K562 (cell line): ENCODE results near the gene FCRLA. TPM values are rescaled to one million over a fixed set of nuclear protein-coding genes. Genes with fewer than 3 reads are reported as not detected.

Experiments
- CHCHD3 ChIP-seq: fragments of 250-450 bp; sonication (Bioruptor Pico); IDR thresholded peaks from 2 replicates; pipeline ENCODE4 v2.1.2; 2022; ENCODE audit warnings: mild to moderate bottlenecking
- COPS2 ChIP-seq: fragments of 450-650 bp; conservative IDR thresholded peaks from 2 replicates; pipeline ENCODE4 v1.6.1; 2016; ENCODE audit warnings: mild to moderate bottlenecking, moderate library complexity
- CXXC5 ChIP-seq: fragments of 250-450 bp; sonication (Bioruptor Pico); IDR thresholded peaks from 2 replicates; pipeline ENCODE4 v1.8.0; 2022; ENCODE audit warnings: inconsistent platforms, mild to moderate bottlenecking, moderate library complexity
- DIDO1 ChIP-seq: fragments of 450-650 bp; IDR thresholded peaks from 2 replicates; pipeline ENCODE4 v1.6.1; 2016; ENCODE audit warnings: low read depth, missing biosample characterization, missing genetic modification characterization
- HDAC2 ChIP-seq: fragments of 450-650 bp; IDR thresholded peaks from 2 replicates; pipeline ENCODE4 v1.6.1; 2016; ENCODE audit warnings: mild to moderate bottlenecking
- HNRNPL ChIP-seq: fragments of 200-400 bp; formaldehyde crosslinking; IDR thresholded peaks from 2 replicates; pipeline ENCODE4 v1.6.1; 2017; ENCODE audit warnings: low read depth, mild to moderate bottlenecking, low read length
- JUNB ChIP-seq: fragments of 450-650 bp; formaldehyde crosslinking; conservative IDR thresholded peaks from 2 replicates; pipeline ENCODE4 v1.4.0; 2020; ENCODE audit warnings: mild to moderate bottlenecking
- KHSRP ChIP-seq: fragments of 450-650 bp; IDR thresholded peaks from 2 replicates; pipeline ENCODE4 v1.6.1; 2017
- PCBP1 ChIP-seq: fragments of 200-400 bp; formaldehyde crosslinking; IDR thresholded peaks from 2 replicates; pipeline ENCODE4 v1.6.1; 2018; ENCODE audit warnings: mild to moderate bottlenecking, low read depth, low read length; ENCODE audit not compliant: poor library complexity, severe bottlenecking
- RAD51 ChIP-seq: fragments of 450-650 bp; IDR thresholded peaks from 2 replicates; pipeline ENCODE4 v1.7.1; 2016; ENCODE audit warnings: low read depth, mild to moderate bottlenecking, borderline replicate concordance
- RBM17 ChIP-seq: fragments of 200-400 bp; formaldehyde crosslinking; IDR thresholded peaks from 2 replicates; pipeline ENCODE4 v1.6.1; 2017; ENCODE audit warnings: low read depth, mild to moderate bottlenecking, low read length, borderline replicate concordance
- STAG1 ChIP-seq: sonication (generic); formaldehyde crosslinking; IDR thresholded peaks from 2 replicates; pipeline ENCODE4 v1.5.0; 2020; ENCODE audit warnings: missing genetic modification reagents, borderline replicate concordance
- XRCC5 ChIP-seq: fragments of 200-400 bp; formaldehyde crosslinking; IDR thresholded peaks from 2 replicates; pipeline ENCODE4 v1.6.1; 2017; ENCODE audit warnings: low read depth, mild to moderate bottlenecking, low read length
- ZBTB8A ChIP-seq: fragments of 450-650 bp; IDR thresholded peaks from 2 replicates; pipeline ENCODE4 v1.6.1; 2018; ENCODE audit warnings: mild to moderate bottlenecking, moderate library complexity; ENCODE audit not compliant: partially characterized antibody
- ZNF354B ChIP-seq: fragments of 250-450 bp; sonication (Bioruptor Pico); IDR thresholded peaks from 2 replicates; pipeline ENCODE4 v1.4.0; 2020
- polyA plus RNA-seq, 8 experiments: library from polyadenylated mRNA; depleted of rRNA in 4 of 8; stranded (reverse) in 5 of 8; unstranded in 3 of 8; fragments of >200 nt; fragmentation: Nextera tagmentation in 2 of 8; fragmentation: Illumina TruSeq in 1 of 8; extraction: Ambion mirVana in 2 of 8; extraction: Trizol in 1 of 8; gene quantifications; 2 replicates each; pipeline versions ENCODE4 v1.2.1 to v1.2.3, GENCODE V29; 2011 to 2014; ENCODE audit warnings: inconsistent platforms in 1 of 8, missing spikeins in 1 of 8
- total RNA-seq, 7 experiments: library from RNA; depleted of rRNA in 6 of 7; stranded (reverse); fragments of >200 nt in 6 of 7; fragmentation: Illumina TruSeq in 2 of 7; extraction: Trizol in 2 of 7; gene quantifications; 2 replicates each; pipeline versions ENCODE4 v1.2.1 to v1.2.3, GENCODE V29; 2011 to 2021; ENCODE audit warnings: low replicate concordance in 1 of 7
- TF ChIP-seq, protein P1 (sequence below): fragments of 250-450 bp; sonication (Bioruptor Pico); IDR thresholded peaks from 2 replicates; pipeline ENCODE4 v1.4.0; 2020; ENCODE audit warnings: mild to moderate bottlenecking, moderate library complexity
- TF ChIP-seq, protein P2 (sequence below): fragments of 200-800 bp; sonication (Bioruptor generic); IDR thresholded peaks from 2 replicates; pipeline ENCODE4 v1.6.1; 2017; ENCODE audit warnings: missing genetic modification characterization, missing compliant biosample characterization
- TF ChIP-seq, protein P3 (sequence below): fragments of 250-450 bp; sonication (Bioruptor Pico); IDR thresholded peaks from 2 replicates; pipeline ENCODE4 v1.5.0; 2020; ENCODE audit warnings: mild to moderate bottlenecking, borderline replicate concordance
- TF ChIP-seq, protein P4 (sequence below): IDR thresholded peaks from 2 replicates; pipeline ENCODE4 v1.6.1; 2016; ENCODE audit warnings: missing genetic modification characterization, missing compliant biosample characterization
- TF ChIP-seq, protein P5 (sequence below): fragments of 250-450 bp; sonication (Bioruptor Pico); IDR thresholded peaks from 2 replicates; pipeline ENCODE4 v1.8.0; 2022; ENCODE audit warnings: inconsistent platforms

FCRLA gene
- total and polyA plus RNA-seq, 9 of the 15 experiments (the other 6 are each of a cell fraction or from before 2014, with no cell fraction given) = 0.09 to 0.84 (median 0.44) TPM

DNA sequence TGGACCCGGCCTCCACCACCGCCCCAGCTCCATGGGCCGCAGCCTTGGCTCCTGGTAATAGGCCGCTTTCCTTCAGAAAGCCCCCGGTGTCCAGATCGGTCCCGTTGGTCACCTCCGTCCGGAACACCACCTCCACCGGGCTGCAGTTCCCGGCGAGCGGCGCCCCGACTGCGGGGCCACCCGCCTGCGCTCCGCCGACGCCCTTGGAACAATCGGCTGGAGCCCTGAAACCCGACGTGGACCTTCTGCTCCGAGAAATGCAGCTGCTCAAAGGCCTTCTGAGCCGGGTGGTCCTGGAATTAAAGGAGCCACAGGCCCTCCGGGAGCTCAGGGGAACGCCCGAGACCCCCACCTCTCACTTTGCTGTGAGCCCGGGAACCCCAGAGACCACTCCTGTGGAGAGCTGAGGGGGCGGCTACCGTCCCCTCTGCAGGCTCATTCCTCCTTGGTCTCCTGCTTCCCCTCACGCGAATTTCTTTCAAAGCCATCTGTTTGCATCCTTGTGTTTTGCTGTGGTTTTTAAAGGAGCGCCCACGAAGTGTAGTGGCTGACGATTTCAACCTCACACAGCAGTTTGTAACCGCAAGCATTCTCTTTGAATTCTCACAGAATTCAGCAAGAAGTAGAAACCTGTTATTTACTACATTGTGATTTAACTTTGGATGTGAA is 20.4 kb downstream of the FCRLA start (continued):
- TF ChIP-seq, protein P1, sequence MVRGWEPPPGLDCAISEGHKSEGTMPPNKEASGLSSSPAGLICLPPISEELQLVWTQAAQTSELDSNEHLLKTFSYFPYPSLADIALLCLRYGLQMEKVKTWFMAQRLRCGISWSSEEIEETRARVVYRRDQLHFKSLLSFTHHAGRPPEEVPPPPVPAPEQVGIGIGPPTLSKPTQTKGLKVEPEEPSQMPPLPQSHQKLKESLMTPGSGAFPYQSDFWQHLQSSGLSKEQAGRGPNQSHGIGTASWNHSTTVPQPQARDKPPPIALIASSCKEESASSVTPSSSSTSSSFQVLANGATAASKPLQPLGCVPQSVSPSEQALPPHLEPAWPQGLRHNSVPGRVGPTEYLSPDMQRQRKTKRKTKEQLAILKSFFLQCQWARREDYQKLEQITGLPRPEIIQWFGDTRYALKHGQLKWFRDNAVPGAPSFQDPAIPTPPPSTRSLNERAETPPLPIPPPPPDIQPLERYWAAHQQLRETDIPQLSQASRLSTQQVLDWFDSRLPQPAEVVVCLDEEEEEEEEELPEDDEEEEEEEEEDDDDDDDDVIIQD (CRISPR knock-in tag) = 0 out of 2 replicates have a peak, but pooled peaks have one; percentile 49
- TF ChIP-seq XRCC5 (no peak), HNRNPL (no peak), DIDO1 (tag) (no peak), JUNB (CRISPR knock-in tag) (no peak), ZBTB8A (no peak), RBM17 (no peak), CHCHD3 (CRISPR knock-in tag) (no peak), HDAC2 (0 out of 2 replicates have a peak, but pooled peaks have one; percentile 12), CXXC5 (CRISPR knock-in tag) (no peak; the same call in none of the 2 replicates), KHSRP (no peak), ZNF354B (CRISPR knock-in tag) (no peak), COPS2 (no peak), STAG1 (CRISPR knock-in tag) (no peak), RAD51 (0 out of 2 replicates have a peak, but pooled peaks have one; percentile 13), PCBP1 (peak; percentile 37)
- TF ChIP-seq, protein P2, sequence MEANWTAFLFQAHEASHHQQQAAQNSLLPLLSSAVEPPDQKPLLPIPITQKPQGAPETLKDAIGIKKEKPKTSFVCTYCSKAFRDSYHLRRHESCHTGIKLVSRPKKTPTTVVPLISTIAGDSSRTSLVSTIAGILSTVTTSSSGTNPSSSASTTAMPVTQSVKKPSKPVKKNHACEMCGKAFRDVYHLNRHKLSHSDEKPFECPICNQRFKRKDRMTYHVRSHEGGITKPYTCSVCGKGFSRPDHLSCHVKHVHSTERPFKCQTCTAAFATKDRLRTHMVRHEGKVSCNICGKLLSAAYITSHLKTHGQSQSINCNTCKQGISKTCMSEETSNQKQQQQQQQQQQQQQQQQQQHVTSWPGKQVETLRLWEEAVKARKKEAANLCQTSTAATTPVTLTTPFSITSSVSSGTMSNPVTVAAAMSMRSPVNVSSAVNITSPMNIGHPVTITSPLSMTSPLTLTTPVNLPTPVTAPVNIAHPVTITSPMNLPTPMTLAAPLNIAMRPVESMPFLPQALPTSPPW = no peak
- TF ChIP-seq, protein P3, sequence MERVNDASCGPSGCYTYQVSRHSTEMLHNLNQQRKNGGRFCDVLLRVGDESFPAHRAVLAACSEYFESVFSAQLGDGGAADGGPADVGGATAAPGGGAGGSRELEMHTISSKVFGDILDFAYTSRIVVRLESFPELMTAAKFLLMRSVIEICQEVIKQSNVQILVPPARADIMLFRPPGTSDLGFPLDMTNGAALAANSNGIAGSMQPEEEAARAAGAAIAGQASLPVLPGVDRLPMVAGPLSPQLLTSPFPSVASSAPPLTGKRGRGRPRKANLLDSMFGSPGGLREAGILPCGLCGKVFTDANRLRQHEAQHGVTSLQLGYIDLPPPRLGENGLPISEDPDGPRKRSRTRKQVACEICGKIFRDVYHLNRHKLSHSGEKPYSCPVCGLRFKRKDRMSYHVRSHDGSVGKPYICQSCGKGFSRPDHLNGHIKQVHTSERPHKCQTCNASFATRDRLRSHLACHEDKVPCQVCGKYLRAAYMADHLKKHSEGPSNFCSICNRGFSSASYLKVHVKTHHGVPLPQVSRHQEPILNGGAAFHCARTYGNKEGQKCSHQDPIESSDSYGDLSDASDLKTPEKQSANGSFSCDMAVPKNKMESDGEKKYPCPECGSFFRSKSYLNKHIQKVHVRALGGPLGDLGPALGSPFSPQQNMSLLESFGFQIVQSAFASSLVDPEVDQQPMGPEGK (CRISPR knock-in tag) = no peak
- TF ChIP-seq, protein P4, sequence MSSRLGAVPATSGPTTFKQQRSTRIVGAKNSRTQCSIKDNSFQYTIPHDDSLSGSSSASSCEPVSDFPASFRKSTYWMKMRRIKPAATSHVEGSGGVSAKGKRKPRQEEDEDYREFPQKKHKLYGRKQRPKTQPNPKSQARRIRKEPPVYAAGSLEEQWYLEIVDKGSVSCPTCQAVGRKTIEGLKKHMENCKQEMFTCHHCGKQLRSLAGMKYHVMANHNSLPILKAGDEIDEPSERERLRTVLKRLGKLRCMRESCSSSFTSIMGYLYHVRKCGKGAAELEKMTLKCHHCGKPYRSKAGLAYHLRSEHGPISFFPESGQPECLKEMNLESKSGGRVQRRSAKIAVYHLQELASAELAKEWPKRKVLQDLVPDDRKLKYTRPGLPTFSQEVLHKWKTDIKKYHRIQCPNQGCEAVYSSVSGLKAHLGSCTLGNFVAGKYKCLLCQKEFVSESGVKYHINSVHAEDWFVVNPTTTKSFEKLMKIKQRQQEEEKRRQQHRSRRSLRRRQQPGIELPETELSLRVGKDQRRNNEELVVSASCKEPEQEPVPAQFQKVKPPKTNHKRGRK (tag) = no peak
- TF ChIP-seq, protein P5, sequence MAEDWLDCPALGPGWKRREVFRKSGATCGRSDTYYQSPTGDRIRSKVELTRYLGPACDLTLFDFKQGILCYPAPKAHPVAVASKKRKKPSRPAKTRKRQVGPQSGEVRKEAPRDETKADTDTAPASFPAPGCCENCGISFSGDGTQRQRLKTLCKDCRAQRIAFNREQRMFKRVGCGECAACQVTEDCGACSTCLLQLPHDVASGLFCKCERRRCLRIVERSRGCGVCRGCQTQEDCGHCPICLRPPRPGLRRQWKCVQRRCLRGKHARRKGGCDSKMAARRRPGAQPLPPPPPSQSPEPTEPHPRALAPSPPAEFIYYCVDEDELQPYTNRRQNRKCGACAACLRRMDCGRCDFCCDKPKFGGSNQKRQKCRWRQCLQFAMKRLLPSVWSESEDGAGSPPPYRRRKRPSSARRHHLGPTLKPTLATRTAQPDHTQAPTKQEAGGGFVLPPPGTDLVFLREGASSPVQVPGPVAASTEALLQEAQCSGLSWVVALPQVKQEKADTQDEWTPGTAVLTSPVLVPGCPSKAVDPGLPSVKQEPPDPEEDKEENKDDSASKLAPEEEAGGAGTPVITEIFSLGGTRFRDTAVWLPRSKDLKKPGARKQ (CRISPR knock-in tag) = no peak
